A549 treated with Hydrocortisone at 1 μM for 4 hours (cell line): ENCODE data around the gene ANHX. TPM values are rescaled to one million over a fixed set of nuclear protein-coding genes. Genes with fewer than 3 reads are reported as not detected.

ENCODE experiments used
- total RNA-seq: library from RNA; stranded (reverse); fragments of 200-300 nt; extraction: Qiagen RNA extraction; gene quantifications from 5 replicates; pipeline ENCODE4 v1.2.3, GENCODE V29; 2022

Gene ANHX
- total RNA-seq, result not detected in 5 replicates

GRCh38 chr12:133235401-133236112, at the start of gene ANHX:
ANHX (minus strand) TSS chr12:133235877; CDS start chr12:133234356, 1,521 bp downstream.

GRCh38 chr12:133181238-133181959, 54.3 kb downstream of the ANHX start, which contains the start of gene ZNF268:
ZNF268 (plus strand) TSS chr12:133181495; CDS start chr12:133181998, 503 bp downstream.

Other genes with a start within 250 kb of the ANHX start
- 7.0 to 10.3 TPM (median 7.8 TPM) in 5 replicates for gene ZNF26, start 249.5 kb downstream of the ANHX start, total RNA-seq
- 10.6 to 15.8 TPM (median 11.9 TPM) in 5 replicates for gene ZNF84, start 198.4 kb downstream of the ANHX start, total RNA-seq
- gene ZNF140, start 155.0 kb downstream of the ANHX start, total RNA-seq, result 8.7 to 9.8 TPM (median 9.1 TPM) in 5 replicates
- gene ZNF891, start 105.6 kb downstream of the ANHX start, total RNA-seq, result 0.16 to 0.46 TPM (median 0.37 TPM) in 5 replicates
- 1.1 to 1.9 TPM (median 1.3 TPM) in 5 replicates for gene ZNF10, start 105.2 kb downstream of the ANHX start, total RNA-seq
- 8.1 to 19.0 TPM (median 10.4 TPM) in 5 replicates for gene ZNF268, start 54.4 kb downstream of the ANHX start, total RNA-seq